HepG2 (cell line): Measurements from ENCODE around the gene TMEM63B. TPM values are rescaled to one million over a fixed set of nuclear protein-coding genes. Genes with fewer than 3 reads are reported as not detected.
A peak's percentile ranks its signal among the peaks of the same experiment; 100 is the strongest.

Experiments
- ARNT ChIP-seq: fragments of 450-650 bp; IDR thresholded peaks from 2 replicates; pipeline ENCODE4 v1.6.1; 2017
- CERS6 ChIP-seq: sonication (generic); formaldehyde crosslinking; IDR thresholded peaks from 2 replicates; pipeline ENCODE4 v1.5.0; 2020; ENCODE audit warnings: missing genetic modification reagents
- GMEB1 ChIP-seq: sonication (generic); formaldehyde crosslinking; IDR thresholded peaks from 2 replicates; pipeline ENCODE4 v1.5.1; 2020; ENCODE audit warnings: missing genetic modification reagents, mild to moderate bottlenecking, borderline replicate concordance
- GPN1 ChIP-seq: sonication (generic); formaldehyde crosslinking; IDR thresholded peaks from 2 replicates; pipeline ENCODE4 v1.5.1; 2020; ENCODE audit warnings: missing genetic modification reagents, borderline replicate concordance
- HNRNPLL ChIP-seq: fragments of 200-400 bp; formaldehyde crosslinking; IDR thresholded peaks from 2 replicates; pipeline ENCODE4 v1.6.1; 2017; ENCODE audit warnings: mild to moderate bottlenecking, low read depth, low read length; ENCODE audit not compliant: poor library complexity, severe bottlenecking
- ISX ChIP-seq: sonication (generic); formaldehyde crosslinking; conservative IDR thresholded peaks from 2 replicates; pipeline ENCODE4 v1.5.0; 2020; ENCODE audit warnings: missing genetic modification reagents
- JUNB ChIP-seq: sonication (generic); formaldehyde crosslinking; IDR thresholded peaks from 2 replicates; pipeline ENCODE4 v1.8.0; 2022; ENCODE audit warnings: missing genetic modification reagents, mild to moderate bottlenecking, borderline replicate concordance
- LCORL ChIP-seq, 2 experiments: fragments of 450-650 bp in 1 of 2; sonication (generic) in 1 of 2; formaldehyde crosslinking in 1 of 2; IDR thresholded peaks; 2 replicates each; pipeline versions ENCODE4 v1.5.0 to v1.6.1; 2017 to 2020; ENCODE audit warnings: antibody characterized with exemption in 1 of 2, missing genetic modification reagents in 1 of 2
- NCOR1 ChIP-seq: fragments of 200-600 bp; sonication (generic); IDR thresholded peaks from 2 replicates; pipeline ENCODE4 v1.7.0; 2017; ENCODE audit warnings: antibody characterized with exemption, low read length, borderline replicate concordance
- NFKB2 ChIP-seq: sonication (generic); formaldehyde crosslinking; IDR thresholded peaks from 2 replicates; pipeline ENCODE4 v1.4.0; 2020; ENCODE audit warnings: missing genetic modification reagents, borderline replicate concordance
- NFYB ChIP-seq: sonication (generic); formaldehyde crosslinking; IDR thresholded peaks from 2 replicates; pipeline ENCODE4 v1.4.0; 2020; ENCODE audit warnings: missing genetic modification reagents
- ZBTB34 ChIP-seq: sonication (generic); formaldehyde crosslinking; IDR thresholded peaks from 2 replicates; pipeline ENCODE4 v1.8.0; 2022; ENCODE audit warnings: mild to moderate bottlenecking, missing genetic modification reagents
- ZBTB44 ChIP-seq: sonication (generic); formaldehyde crosslinking; IDR thresholded peaks from 2 replicates; pipeline ENCODE4 v1.4.0; 2020; ENCODE audit warnings: missing genetic modification reagents
- ZFX ChIP-seq: sonication (generic); formaldehyde crosslinking; IDR thresholded peaks from 2 replicates; pipeline ENCODE4 v1.4.0; 2020; ENCODE audit warnings: mild to moderate bottlenecking, low read depth, missing genetic modification reagents, moderate library complexity
- ZNF34 ChIP-seq: sonication (generic); formaldehyde crosslinking; IDR thresholded peaks from 2 replicates; pipeline ENCODE4 v1.4.0; 2020; ENCODE audit warnings: mild to moderate bottlenecking, missing genetic modification reagents, borderline replicate concordance
- ZNF354B ChIP-seq: sonication (generic); formaldehyde crosslinking; IDR thresholded peaks from 2 replicates; pipeline ENCODE4 v1.8.0; 2022; ENCODE audit warnings: mild to moderate bottlenecking, missing genetic modification reagents
- ZNF446 ChIP-seq: sonication (generic); formaldehyde crosslinking; IDR thresholded peaks from 2 replicates; pipeline ENCODE4 v1.5.0; 2020; ENCODE audit warnings: mild to moderate bottlenecking, missing genetic modification reagents
- ZNF501 ChIP-seq: sonication (generic); formaldehyde crosslinking; IDR thresholded peaks from 2 replicates; pipeline ENCODE4 v1.5.1; 2020; ENCODE audit warnings: mild to moderate bottlenecking, moderate library complexity, missing genetic modification reagents
- ZNF597 ChIP-seq: sonication (generic); formaldehyde crosslinking; IDR thresholded peaks from 2 replicates; pipeline ENCODE4 v1.5.0; 2020; ENCODE audit warnings: missing genetic modification reagents
- ZNF616 ChIP-seq: sonication (generic); formaldehyde crosslinking; IDR thresholded peaks from 2 replicates; pipeline ENCODE4 v1.5.0; 2020; ENCODE audit warnings: low read depth, mild to moderate bottlenecking, missing genetic modification reagents
- ZNF629 ChIP-seq: sonication (generic); formaldehyde crosslinking; conservative IDR thresholded peaks from 2 replicates; pipeline ENCODE4 v1.5.0; 2020; ENCODE audit warnings: missing genetic modification reagents
- ZSCAN20 ChIP-seq: sonication (generic); formaldehyde crosslinking; IDR thresholded peaks from 2 replicates; pipeline ENCODE4 v1.4.0; 2020; ENCODE audit warnings: missing genetic modification reagents, mild to moderate bottlenecking, borderline replicate concordance
- polyA plus RNA-seq, 8 experiments: library from polyadenylated mRNA; depleted of rRNA in 3 of 8; stranded (reverse) in 7 of 8; unstranded in 1 of 8; fragments of >200 nt; fragmentation: Illumina TruSeq in 4 of 8; extraction: Trizol in 4 of 8; gene quantifications; 2 replicates each; pipeline versions ENCODE4 v1.2.1 to v1.2.3, GENCODE V29; 2011 to 2016; ENCODE audit warnings: low read depth in 4 of 8, missing spikeins in 1 of 8, mixed read lengths in 1 of 8; ENCODE audit not compliant: insufficient read depth in 1 of 8
- total RNA-seq, 5 experiments: library from RNA; depleted of rRNA; stranded (reverse); fragments of >200 nt; fragmentation: Illumina TruSeq; extraction: Trizol; gene quantifications; 2 replicates each; pipeline ENCODE4 v1.2.3, GENCODE V29; 2016; ENCODE audit warnings: low read depth in 1 of 5

TMEM63B gene
- total and polyA plus RNA-seq, 2 of the 13 experiments (the other 11 are each of a cell fraction or from before 2014, with no cell fraction given) = 27.4 to 75.8 TPM

GRCh38 chr6:44094403-44095242, 32.7 kb upstream of the TMEM63B start (continued):
- TF ChIP-seq ARNT (no peak), HNRNPLL (no peak), NFYB (CRISPR knock-in tag) (0 out of 2 replicates have a peak, but pooled peaks have one; percentile 9), LCORL (IDR thresholded peaks at IDR 0.05) (no peak), LCORL (CRISPR knock-in tag; IDR thresholded peaks at IDR 0.05) (peak; percentile 87), NFKB2 (no peak), ZNF597 (CRISPR knock-in tag) (no peak), ZFX (CRISPR knock-in tag) (peak; percentile 85), ZNF354B (CRISPR knock-in tag) (no peak; the same call in 1 of the 2 replicates), JUNB (CRISPR knock-in tag) (no peak; the same call in 1 of the 2 replicates), ISX (CRISPR knock-in tag) (no peak), ZBTB34 (CRISPR knock-in tag) (peak; percentile 78; the same call in 1 of the 2 replicates), ZBTB44 (CRISPR knock-in tag) (no peak), ZNF616 (CRISPR knock-in tag) (0 out of 2 replicates have a peak, but pooled peaks have one; percentile 26), ZNF629 (peak; percentile 100), ZNF501 (CRISPR knock-in tag) (peak; percentile 88), CERS6 (CRISPR knock-in tag) (0 out of 2 replicates have a peak, but pooled peaks have one; percentile 52), NCOR1 (peak; percentile 87), ZNF34 (CRISPR knock-in tag) (no peak), GPN1 (CRISPR knock-in tag) (no peak), ZNF446 (CRISPR knock-in tag) (no peak), GMEB1 (peak; percentile 71), ZSCAN20 (CRISPR knock-in tag) (no peak)
